PC-3 (cell line): ENCODE data around the gene SNRPF. TPM values are rescaled to one million over a fixed set of nuclear protein-coding genes. Genes with fewer than 3 reads are reported as not detected.

Experiments
- ATAC-seq: fragments of 200-7000 bp; cut with Tn5 transposase; 2 replicates; pipeline ENCODE4 v1.9.1; 2020; ENCODE audit warnings: mild to moderate bottlenecking, moderate library complexity
- BruUV-seq: library from RNA; stranded (reverse); fragments of 400-500 nt; replicated peaks from 2 replicates; lab custom pipeline; 2021; lab: Mats Ljungman, UMichigan
- CTCF ChIA-PET: fragments of 300-600 bp; sonication (Branson Sonifier 250); formaldehyde crosslinking; loops from one replicate; lab custom pipeline; 2022; ENCODE audit warnings: antibody characterized with exemption; lab: Charles Lee
- POLR2A ChIA-PET: fragments of 300-600 bp; sonication (Branson Sonifier 250); formaldehyde crosslinking; loops from one replicate; lab custom pipeline; 2022; ENCODE audit warnings: antibody characterized with exemption; ENCODE audit not compliant: unreplicated experiment; lab: Charles Lee
- DNase-seq: peaks from one replicate; pipeline ENCODE4 v3.0.0-alpha.2; 2015
- H2AFZ ChIP-seq: fragments of 300-600 bp; sonication (generic); 2 replicates; pipeline ENCODE4 v1.6.0; 2016; ENCODE audit warnings: antibody characterized with exemption, low read length
- H3F3A ChIP-seq: fragments of 300-600 bp; sonication (generic); one replicate; pipeline ENCODE4 v1.6.0; 2017; ENCODE audit warnings: antibody characterized with exemption, low read length, control low read depth, mild to moderate bottlenecking; ENCODE audit not compliant: unreplicated experiment
- H3K27ac ChIP-seq: fragments of 300-600 bp; sonication (generic); 2 replicates; pipeline ENCODE4 v1.5.1; 2016; ENCODE audit warnings: mild to moderate bottlenecking, low read length
- H3K27me3 ChIP-seq: fragments of 300-600 bp; sonication (generic); 2 replicates; pipeline ENCODE4 v1.6.1; 2016; ENCODE audit warnings: low read length, mixed read lengths
- H3K36me3 ChIP-seq: fragments of 300-600 bp; sonication (generic); 2 replicates; pipeline ENCODE4 v1.6.1; 2016; ENCODE audit warnings: low read depth, mixed run types, low read length, mixed read lengths
- H3K4me1 ChIP-seq: fragments of 300-600 bp; sonication (generic); 2 replicates; pipeline ENCODE4 v1.5.1; 2016; ENCODE audit warnings: low read length; ENCODE audit not compliant: insufficient read depth
- H3K4me2 ChIP-seq: fragments of 300-600 bp; sonication (generic); 2 replicates; pipeline ENCODE4 v1.6.0; 2016; ENCODE audit warnings: low read length
- H3K4me3 ChIP-seq: fragments of 300-600 bp; sonication (generic); 2 replicates; pipeline ENCODE4 v1.5.1; 2016; ENCODE audit warnings: mild to moderate bottlenecking, low read length, mixed read lengths
- H3K79me2 ChIP-seq: fragments of 300-600 bp; sonication (generic); 2 replicates; pipeline ENCODE4 v1.6.1; 2017; ENCODE audit warnings: low read length, mixed read lengths
- H3K9ac ChIP-seq: fragments of 300-600 bp; sonication (generic); 2 replicates; pipeline ENCODE4 v1.6.0; 2016; ENCODE audit warnings: mild to moderate bottlenecking, low read length
- H3K9me2 ChIP-seq: fragments of 300-600 bp; sonication (generic); replicated peaks from 2 replicates; pipeline ENCODE4 v1.6.1; 2016; ENCODE audit warnings: mixed run types, low read length, mixed read lengths
- H3K9me3 ChIP-seq: fragments of 300-600 bp; sonication (generic); 2 replicates; pipeline ENCODE4 v1.6.1; 2016; ENCODE audit warnings: low read length, mixed read lengths
- H4K20me1 ChIP-seq: fragments of 300-600 bp; sonication (generic); 2 replicates; pipeline ENCODE4 v1.6.1; 2016; ENCODE audit warnings: low read length, mixed read lengths
- EZH2 ChIP-seq: fragments of 300-600 bp; sonication (generic); IDR thresholded peaks from one replicate; pipeline ENCODE4 v1.6.1; 2017; ENCODE audit warnings: antibody characterized with exemption, mild to moderate bottlenecking, low read length; ENCODE audit not compliant: unreplicated experiment
- EZH2phosphoT487 ChIP-seq: fragments of 300-600 bp; sonication (generic); IDR thresholded peaks from 2 replicates; pipeline ENCODE4 v1.6.1; 2018; ENCODE audit warnings: mild to moderate bottlenecking, antibody characterized with exemption, low read length, borderline replicate concordance
- intact Hi-C: fragments of 100-400 bp; cut with micrococcal nuclease; formaldehyde crosslinking; loops from 2 replicates; pipeline ENCODE4 v1.9.0; 2023
- total RNA-seq: library from RNA; depleted of rRNA; stranded (reverse); fragments of >200 nt; gene quantifications from 2 replicates; pipeline ENCODE4 v1.2.3, GENCODE V29; 2014
- TF ChIP-seq, protein P1 (sequence below): fragments of 300-600 bp; sonication (generic); conservative IDR thresholded peaks from 2 replicates; pipeline ENCODE4 v1.5.1; 2017; ENCODE audit warnings: antibody characterized with exemption, low read depth, mild to moderate bottlenecking, low read length

SNRPF gene
- total RNA-seq, 1 experiment from 2014 or later, result 47.4 TPM

DNA sequence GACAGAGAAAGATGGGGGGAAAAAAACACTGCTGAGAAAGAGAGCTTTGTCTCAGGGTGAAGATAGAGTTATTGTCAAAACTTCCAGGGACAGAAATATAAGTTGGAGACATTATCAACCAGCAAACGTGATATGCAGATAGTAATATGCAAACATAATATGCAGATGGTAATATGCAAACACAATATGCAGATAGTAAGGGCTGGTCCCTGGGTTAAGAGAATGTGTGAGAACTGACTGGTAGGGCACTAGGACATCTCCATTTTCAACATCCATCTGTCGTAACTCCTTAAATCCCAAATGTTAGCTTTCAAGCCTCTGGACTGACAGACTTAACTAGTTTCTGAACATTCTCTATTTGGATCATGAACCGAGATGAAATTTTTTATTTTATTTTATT, 32.2 kb downstream of the SNRPF start:
- DNase-seq (no peak), ATAC-seq (no peak)
- Histone ChIP-seq H3K79me2 (no peaks in the 10 kb centered on the region), H3K4me1 (no peaks in the 10 kb centered on the region), H3K27ac (no peak overlapping the region), H3K9me2 (no peaks in the 10 kb centered on the region), H3K9ac (no peak overlapping the region), H3K4me2 (no peak overlapping the region), H2AFZ (no peak overlapping the region), H3K36me3 (no peaks in the 10 kb centered on the region), H3K27me3 (no peaks in the 10 kb centered on the region), H3F3A (no peaks in the 10 kb centered on the region), H4K20me1 (no peaks in the 10 kb centered on the region), H3K4me3 (no peak overlapping the region), H3K9me3 (no peaks in the 10 kb centered on the region)
- TF ChIP-seq EZH2 (no peak), EZH2phosphoT487 (no peak)
- TF ChIP-seq, protein P1, sequence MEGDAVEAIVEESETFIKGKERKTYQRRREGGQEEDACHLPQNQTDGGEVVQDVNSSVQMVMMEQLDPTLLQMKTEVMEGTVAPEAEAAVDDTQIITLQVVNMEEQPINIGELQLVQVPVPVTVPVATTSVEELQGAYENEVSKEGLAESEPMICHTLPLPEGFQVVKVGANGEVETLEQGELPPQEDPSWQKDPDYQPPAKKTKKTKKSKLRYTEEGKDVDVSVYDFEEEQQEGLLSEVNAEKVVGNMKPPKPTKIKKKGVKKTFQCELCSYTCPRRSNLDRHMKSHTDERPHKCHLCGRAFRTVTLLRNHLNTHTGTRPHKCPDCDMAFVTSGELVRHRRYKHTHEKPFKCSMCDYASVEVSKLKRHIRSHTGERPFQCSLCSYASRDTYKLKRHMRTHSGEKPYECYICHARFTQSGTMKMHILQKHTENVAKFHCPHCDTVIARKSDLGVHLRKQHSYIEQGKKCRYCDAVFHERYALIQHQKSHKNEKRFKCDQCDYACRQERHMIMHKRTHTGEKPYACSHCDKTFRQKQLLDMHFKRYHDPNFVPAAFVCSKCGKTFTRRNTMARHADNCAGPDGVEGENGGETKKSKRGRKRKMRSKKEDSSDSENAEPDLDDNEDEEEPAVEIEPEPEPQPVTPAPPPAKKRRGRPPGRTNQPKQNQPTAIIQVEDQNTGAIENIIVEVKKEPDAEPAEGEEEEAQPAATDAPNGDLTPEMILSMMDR, result no peak
- BruUV-seq, result no TSS peak
- CTCF ChIA-PET, result interaction anchor here (0.6 kb wide), 1 partner anchor 316 kb away, joined by 3 read pairs; no protein-coding TSS in a partner anchor
- intact Hi-C loops, result no loop called here
- POLR2A ChIA-PET, result no interaction called here

- H2AFZ ChIP-seq, result no peak overlapping the region
- H3K27me3 ChIP-seq, result 0 out of 2 replicates have a peak, but pooled peaks cover 4% of the 10 kb centered on the region
- H3K9me3 ChIP-seq, result no peaks in the 10 kb centered on the region
- ATAC-seq (no peak), DNase-seq (no peak)
- BruUV-seq, result no TSS peak
- TF ChIP-seq, protein P1, result no peak
- CTCF ChIA-PET, result interaction anchor here (0.5 kb wide), 1 partner anchor 321 kb away, joined by 5 read pairs; no protein-coding TSS in a partner anchor
- no peak overlapping the region for H3K4me2 ChIP-seq
- H3K27ac ChIP-seq, result no peak overlapping the region
- no peaks in the 10 kb centered on the region for H3K9me2 ChIP-seq
- H3K9ac ChIP-seq, result no peak overlapping the region
- no peak overlapping the region for H3K4me3 ChIP-seq
- H3K4me1 ChIP-seq, result no peaks in the 10 kb centered on the region
- intact Hi-C loops, result no loop called here
- POLR2A ChIA-PET, result no interaction called here
- H3F3A ChIP-seq, result no peaks in the 10 kb centered on the region
- H4K20me1 ChIP-seq, result no peaks in the 10 kb centered on the region
- no peaks in the 10 kb centered on the region for H3K79me2 ChIP-seq
- no peaks in the 10 kb centered on the region for H3K36me3 ChIP-seq
These were observed 38.1 kb downstream of the SNRPF start for GRCh38 chr12:95896846-95897245.

DNA sequence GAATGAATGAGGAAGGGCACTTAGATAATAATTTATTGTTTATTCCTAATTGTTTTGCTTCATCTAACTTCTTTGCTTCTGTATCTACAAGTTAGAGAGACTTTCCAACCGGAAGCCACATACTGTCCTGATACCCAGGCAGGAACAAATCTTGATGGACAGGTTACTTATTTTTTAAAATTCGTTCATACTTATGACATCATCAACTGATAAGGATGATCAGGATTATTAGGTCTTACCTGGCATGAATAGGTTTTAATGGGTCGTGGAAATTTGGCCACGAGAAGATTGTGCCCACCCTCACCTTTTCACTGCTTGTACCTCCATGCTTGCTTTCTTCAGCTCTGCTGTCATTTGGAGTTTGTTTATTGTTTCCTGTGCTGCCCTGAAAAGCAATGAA, 39.3 kb downstream of the SNRPF start:
- Histone ChIP-seq H3K4me2 (no peak overlapping the region), H4K20me1 (no peaks in the 10 kb centered on the region), H3K27me3 (peaks cover 4% of the 10 kb centered on the region; the same call in 1 of the 2 replicates), H2AFZ (no peak overlapping the region), H3K9ac (no peak overlapping the region), H3K27ac (no peak overlapping the region), H3K36me3 (no peaks in the 10 kb centered on the region), H3K4me1 (no peaks in the 10 kb centered on the region), H3K79me2 (no peaks in the 10 kb centered on the region), H3F3A (no peaks in the 10 kb centered on the region), H3K9me2 (no peaks in the 10 kb centered on the region), H3K4me3 (no peak overlapping the region), H3K9me3 (peaks cover 2% of the 10 kb centered on the region; the same call in 1 of the 2 replicates)
- TF ChIP-seq EZH2phosphoT487, result no peak
- no peak for TF ChIP-seq EZH2
- TF ChIP-seq, protein P1, result no peak
- POLR2A ChIA-PET, result no interaction called here
- DNase-seq, result no peak
- intact Hi-C loops, result no loop called here
- BruUV-seq, result no TSS peak
- no peak for ATAC-seq
- CTCF ChIA-PET, result no interaction called here
